NCI-H345 (cell line): ENCODE results near the gene OR52N4.
"Not testable (repeated sequence)": the region's sequence is repeated elsewhere in the genome, so short reads cannot be mapped to it uniquely, and the experiment has no call there.

Source experiments
- DNase-seq: peaks from one replicate; lab custom pipeline; 2025; lab: John Stamatoyannopoulos, UW

Gene OR52N4

DNA sequence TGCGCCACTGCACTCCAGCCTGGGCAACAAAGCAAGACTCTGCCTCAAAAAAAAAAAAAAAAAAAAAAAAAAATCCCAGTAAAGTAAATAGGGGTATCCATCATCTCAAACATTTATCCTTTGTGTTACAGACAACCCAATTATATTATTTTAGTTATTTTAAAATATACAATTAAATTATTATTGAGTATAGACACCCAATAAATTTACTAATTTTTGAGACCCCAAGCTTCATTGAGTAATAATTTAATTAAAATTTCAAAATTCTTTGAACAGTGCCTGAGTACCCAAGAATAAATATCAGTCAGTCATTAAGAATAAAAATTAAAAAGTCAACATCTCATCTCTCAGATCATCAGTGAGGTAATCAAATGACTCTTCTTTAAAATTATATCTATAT, at the start of gene OR52N4:
OR52N4 (plus strand) TSS at position 301 of the 400 bp plus-strand sequence. CDS start 498 bp downstream, outside the sequence.
- DNase-seq, result no peak

- DNase-seq, result no peak
Measured at GRCh38 chr11:5705688-5706087, 48.4 kb upstream of the OR52N4 start.

GRCh38 chr11:5712507-5712906, 41.5 kb upstream of the OR52N4 start:
- DNase-seq, result no peak

DNA sequence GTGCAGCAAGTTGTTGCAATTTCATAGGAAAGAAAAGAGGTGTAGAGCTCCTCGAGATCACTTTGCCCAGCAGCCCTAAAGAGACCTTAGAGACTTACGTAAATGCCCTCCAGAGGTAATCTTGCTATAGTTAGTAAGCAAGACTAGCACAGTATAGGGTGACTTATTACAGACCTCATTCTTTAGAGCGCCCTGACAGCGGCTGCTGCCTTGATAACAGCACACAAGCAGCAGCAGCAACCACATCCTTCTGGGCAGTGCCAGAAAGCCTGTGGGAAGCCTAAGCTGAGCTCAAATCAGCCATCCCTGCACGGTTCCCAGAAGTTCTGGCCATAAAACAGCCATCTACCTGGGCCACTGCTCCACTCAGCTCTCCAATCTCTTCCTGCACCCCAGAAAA, 40.3 kb upstream of the OR52N4 start:
- no peak for DNase-seq

- DNase-seq, result not testable (repeated sequence)
Measured at GRCh38 chr11:5716518-5716917, 37.5 kb upstream of the OR52N4 start.

DNA sequence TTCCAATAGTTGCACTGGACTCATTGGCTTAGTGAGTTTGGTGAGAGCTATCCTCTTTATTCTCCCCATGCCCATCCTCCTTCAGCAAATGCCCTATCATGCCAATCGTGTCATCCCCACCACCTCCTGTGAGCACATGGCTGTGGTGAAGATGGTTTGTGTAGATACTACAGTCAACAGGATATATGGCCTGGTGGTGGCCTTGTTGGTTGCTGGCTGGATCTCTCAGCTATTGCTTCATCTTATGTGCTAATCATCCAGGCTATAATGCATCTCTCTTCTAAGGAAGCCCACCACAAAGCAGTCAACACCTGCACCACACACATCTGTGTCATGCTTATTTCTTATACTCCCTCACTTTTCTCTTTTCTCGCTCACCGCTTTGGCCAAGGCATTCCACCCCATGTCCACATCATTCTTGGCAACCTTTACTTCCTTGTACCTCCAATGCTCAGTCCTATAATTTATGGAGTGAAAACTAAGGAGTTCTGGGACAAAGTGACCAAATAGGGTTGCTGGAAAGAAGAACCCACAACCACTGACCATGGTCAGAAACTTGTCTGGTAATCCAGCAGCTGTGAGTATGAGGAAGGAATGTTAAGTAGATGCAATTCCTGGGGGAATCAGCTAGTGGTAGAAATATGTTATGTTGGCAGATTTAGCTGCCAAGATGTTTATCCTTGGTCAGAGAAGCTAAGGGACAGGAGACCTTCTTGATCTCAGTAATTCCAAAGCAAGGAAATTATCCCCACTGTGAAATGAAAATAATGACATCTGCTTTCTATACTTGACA, 34.1 kb upstream of the OR52N4 start:
- DNase-seq, result no peak

GRCh38 chr11:5722622-5723021, 31.4 kb upstream of the OR52N4 start:
- DNase-seq, result no peak

DNA sequence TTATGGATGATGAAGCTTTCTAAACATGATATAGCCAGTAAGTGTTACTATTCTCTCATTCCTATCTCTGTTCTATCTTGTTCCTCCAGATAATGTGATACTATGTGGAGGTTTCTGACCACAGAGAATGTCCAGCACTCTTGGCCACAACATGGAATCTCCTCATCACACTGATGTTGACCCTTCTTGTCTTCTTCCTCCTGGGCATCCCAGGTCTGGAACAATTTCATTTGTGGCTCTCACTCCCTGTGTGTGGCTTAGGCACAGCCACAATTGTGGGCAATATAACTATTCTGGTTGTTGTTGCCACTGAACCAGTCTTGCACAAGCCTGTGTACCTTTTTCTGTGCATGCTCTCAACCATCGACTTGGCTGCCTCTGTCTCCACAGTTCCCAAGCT, 27.7 kb upstream of the OR52N4 start:
- DNase-seq, result no peak

DNA sequence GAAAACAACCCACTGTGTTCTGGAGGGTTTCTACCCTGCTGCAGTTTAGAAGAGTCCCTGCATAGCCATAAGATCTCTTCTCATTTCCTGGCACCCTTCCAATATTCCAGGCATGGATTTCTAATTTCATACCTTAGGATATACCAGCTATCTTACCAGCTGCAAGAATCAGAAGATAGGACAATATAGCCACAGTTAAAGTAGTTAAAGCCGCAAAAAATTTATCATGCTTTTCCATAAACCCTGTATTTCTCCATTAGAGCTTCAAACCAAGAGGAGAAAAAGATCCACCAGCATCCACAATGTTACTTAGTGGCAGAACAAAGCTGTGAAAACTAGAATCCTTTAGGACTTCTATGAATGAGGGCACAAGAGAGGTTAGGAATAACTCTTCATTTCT, 26.4 kb upstream of the OR52N4 start:
- DNase-seq, result no peak

DNA sequence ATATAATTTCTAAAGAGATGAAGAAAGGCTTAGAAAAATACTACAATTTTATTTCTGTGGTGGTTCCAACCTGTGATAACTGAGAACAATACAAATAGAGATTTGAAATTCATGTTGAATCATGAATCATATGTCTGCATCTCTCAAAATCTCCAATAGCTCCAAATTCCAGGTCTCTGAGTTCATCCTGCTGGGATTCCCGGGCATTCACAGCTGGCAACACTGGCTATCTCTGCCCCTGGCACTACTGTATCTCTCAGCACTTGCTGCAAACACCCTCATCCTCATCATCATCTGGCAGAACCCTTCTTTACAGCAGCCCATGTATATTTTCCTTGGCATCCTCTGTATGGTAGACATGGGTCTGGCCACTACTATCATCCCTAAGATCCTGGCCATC, 17.6 kb upstream of the OR52N4 start, which contains the start of gene OR56B1:
OR56B1 (plus strand) TSS at position 53 of the 400 bp plus-strand sequence; CDS start at position 122, 69 bp downstream.
- DNase-seq, result no peak

- no peak for DNase-seq
Measured at GRCh38 chr11:5737091-5737490, 17.0 kb upstream of the OR52N4 start.

DNA sequence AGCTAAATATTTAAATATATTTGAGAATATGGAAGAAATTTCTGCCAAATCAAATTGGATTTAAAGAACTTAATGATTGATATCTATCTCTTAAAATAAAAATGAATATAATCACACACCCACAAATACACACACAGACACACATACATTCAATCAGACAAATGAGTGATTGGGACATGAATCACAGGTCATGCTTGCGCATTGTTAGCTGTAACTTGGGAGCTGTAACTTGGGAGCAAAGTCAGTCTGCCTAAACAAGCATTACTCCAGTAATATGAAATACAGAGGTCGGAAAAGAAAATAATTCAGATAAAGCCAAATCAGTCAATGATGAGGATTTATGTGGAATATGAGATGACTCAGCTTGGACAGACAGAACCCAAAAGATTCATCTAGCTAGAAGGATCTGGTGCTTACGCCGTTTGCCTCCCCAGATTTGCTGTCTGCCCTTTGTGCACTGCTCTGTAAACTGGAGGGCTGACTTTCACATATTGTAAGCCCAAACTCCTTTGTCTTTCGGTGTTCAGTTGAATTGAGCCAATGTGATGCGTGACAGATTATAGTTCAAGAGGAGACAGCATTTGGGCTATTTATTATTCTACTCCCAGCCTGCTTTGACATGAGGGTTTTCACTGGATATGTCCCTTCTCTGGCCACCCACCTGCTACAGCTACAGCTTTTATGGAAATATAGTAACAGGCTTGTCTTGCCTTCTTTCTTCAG, 16.2 kb upstream of the OR52N4 start:
- no peak for DNase-seq

DNA sequence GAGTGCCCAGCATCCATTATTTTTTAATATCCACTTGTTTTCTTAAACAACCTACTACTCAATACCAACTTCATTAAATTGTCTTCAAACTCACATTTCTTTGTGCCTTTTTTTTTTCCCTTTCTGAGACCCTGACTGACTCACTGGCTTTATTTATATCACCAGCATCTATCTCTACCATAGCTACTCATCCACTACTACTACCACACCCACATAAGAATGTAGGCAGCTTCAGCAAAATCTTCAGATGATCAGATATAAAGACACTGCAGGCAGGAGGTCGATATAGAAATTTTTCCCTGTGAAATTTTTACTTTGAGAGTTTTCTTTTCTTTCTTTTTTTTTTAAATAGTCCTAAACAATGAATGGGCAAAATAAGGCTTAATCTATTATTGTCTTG, 15.6 kb upstream of the OR52N4 start:
- no peak for DNase-seq

DNA sequence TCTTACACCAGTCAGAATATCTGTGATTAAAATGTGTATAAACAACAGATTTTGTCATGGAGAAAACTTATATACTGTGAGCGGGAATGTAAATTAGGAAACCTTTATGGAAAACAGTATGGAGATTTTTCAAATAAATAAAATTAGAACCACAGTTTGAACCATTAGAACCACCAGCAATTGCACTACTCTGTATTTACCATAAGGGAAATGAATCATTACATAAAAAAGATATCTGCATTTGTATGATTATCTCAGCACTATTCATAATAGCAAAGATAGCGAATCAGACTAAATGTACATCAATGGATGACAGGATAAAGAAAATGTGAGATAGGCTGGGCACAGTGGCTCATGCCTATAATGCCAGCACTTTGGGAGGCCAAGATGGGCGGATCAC, 7.4 kb upstream of the OR52N4 start:
- DNase-seq, result no peak

GRCh38 chr11:5749836-5750235, 4.2 kb upstream of the OR52N4 start:
- DNase-seq, result no peak

DNA sequence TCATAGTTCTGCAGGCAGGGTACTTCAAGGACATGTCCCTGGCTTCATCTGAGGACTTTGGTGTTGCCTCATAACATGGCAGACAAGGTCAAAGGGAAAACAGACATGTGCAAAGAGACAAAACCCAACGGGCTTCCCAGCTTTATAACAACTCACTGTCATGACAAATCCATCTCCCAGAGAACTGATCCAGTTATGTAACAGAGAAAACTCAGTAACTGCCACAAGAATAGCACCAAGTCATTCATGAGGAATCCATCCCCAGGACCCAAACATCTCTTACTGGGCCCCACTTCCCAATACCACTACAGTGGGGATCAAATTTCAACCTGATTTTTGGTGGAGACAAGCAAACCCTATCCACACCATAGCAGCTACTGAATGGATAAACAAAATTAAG, 13.0 kb downstream of the OR52N4 start:
- no peak for DNase-seq

DNA sequence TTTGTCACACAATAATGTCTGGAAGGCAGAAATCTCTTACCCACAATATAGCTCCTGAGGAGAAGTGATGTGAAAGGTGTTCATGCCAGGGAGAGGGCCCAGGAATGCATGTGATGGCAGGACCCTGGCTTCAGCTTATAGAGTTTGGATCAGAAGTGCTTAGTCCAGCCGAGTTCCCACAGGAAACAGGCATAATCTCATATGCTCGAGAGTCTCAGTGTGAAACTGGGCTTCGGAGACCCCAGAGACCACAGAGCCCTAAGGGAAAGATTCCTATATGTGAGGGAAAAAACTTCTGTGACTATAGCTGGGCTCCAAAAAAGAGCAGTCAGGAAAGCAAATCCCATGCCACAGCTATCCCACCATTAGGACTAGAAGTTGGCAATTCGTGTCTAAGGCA, 29.2 kb downstream of the OR52N4 start, which contains the start of gene OR52N5:
OR52N5 (minus strand) TSS at position 101 of the 400 bp plus-strand sequence. CDS start 4,721 bp downstream, outside the sequence.
- DNase-seq, result no peak

- no peak for DNase-seq
Measured at GRCh38 chr11:5791165-5791564, 37.1 kb downstream of the OR52N4 start, which contains the start of gene OR52N1. Gene OR52N1, minus strand, starts transcription at chr11:5791265. Its CDS starts 2,449 bp downstream, at chr11:5788816.

DNA sequence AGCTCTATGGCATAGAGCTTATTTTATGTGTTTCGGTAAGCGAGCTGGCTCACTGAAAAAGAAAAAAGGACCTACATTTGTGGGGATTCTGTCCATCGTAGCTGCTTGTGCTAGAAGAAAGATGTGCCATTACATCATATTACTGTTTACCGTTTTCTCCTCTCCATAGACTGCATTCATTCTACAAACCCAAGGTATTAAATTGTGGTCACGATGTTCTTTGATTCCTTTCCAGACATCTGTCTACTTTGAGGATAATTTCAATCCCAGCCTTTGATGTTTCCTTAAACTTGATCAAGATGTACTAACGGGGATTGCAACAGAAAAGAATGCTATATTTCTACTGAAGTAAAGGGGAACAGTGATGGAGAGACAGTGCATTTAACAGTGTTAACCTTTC, 42.5 kb downstream of the OR52N4 start:
- no peak for DNase-seq

GRCh38 chr11:5803982-5804381, 49.9 kb downstream of the OR52N4 start:
- DNase-seq, result no peak
